IMR-90 (cell line): ENCODE measurements around the gene TOR4A. TPM values are rescaled to one million over a fixed set of nuclear protein-coding genes. Genes with fewer than 3 reads are reported as not detected.

ENCODE experiments used
- ATAC-seq: fragments of 200-7000 bp; cut with Tn5 transposase; 2 replicates; pipeline ENCODE4 v1.9.1; 2020; ENCODE audit warnings: low read depth, mild to moderate bottlenecking, moderate library complexity
- BruUV-seq: library from RNA; stranded (reverse); fragments of 400-500 nt; replicated peaks from 2 replicates; lab custom pipeline; 2021; lab: Mats Ljungman, UMichigan
- CTCF ChIA-PET: fragments of 300-600 bp; formaldehyde crosslinking; extraction: SDS; loops from one replicate; lab custom pipeline; 2021; ENCODE audit warnings: antibody characterized with exemption; lab: Yijun Ruan, JAX
- POLR2A ChIA-PET: fragments of 300-600 bp; sonication (Branson Sonifier 250); formaldehyde crosslinking; loops from one replicate; lab custom pipeline; 2022; ENCODE audit warnings: antibody characterized with exemption; ENCODE audit not compliant: unreplicated experiment; lab: Charles Lee
- DNase-seq: peaks from one replicate; pipeline ENCODE4 v3.0.0; 2013
- H2AFZ ChIP-seq: replicated peaks from 2 replicates; pipeline ENCODE3; 2013; ENCODE audit warnings: low read length, mild to moderate bottlenecking; ENCODE audit not compliant: poor library complexity
- H2AK5ac ChIP-seq: 2 replicates; pipeline ENCODE4 v1.6.1; 2013; ENCODE audit warnings: low read depth, low read length, inconsistent platforms
- H2AK9ac ChIP-seq: replicated peaks from 2 replicates; pipeline ENCODE3; 2013; ENCODE audit warnings: mild to moderate bottlenecking, low read depth, low read length, moderate library complexity; ENCODE audit not compliant: poor library complexity
- H2BK120ac ChIP-seq: 2 replicates; pipeline ENCODE4 v1.6.1; 2013; ENCODE audit warnings: low read depth, low read length, inconsistent platforms
- H2BK15ac ChIP-seq: 3 replicates; pipeline ENCODE4 v1.6.1; 2013; ENCODE audit warnings: low read depth, low read length, inconsistent platforms
- H2BK20ac ChIP-seq: 2 replicates; pipeline ENCODE4 v1.6.1; 2013; ENCODE audit warnings: low read depth, mild to moderate bottlenecking, inconsistent platforms, low read length, moderate library complexity
- H2BK5ac ChIP-seq: 2 replicates; pipeline ENCODE4 v1.6.1; 2013; ENCODE audit warnings: mild to moderate bottlenecking, low read depth, low read length, inconsistent platforms; ENCODE audit not compliant: poor library complexity, severe bottlenecking
- H3K14ac ChIP-seq: replicated peaks from 2 replicates; pipeline ENCODE4 v1.6.1; 2013; ENCODE audit warnings: low read depth, low read length, inconsistent platforms
- H3K18ac ChIP-seq: 2 replicates; pipeline ENCODE4 v1.6.1; 2013; ENCODE audit warnings: low read depth, low read length, control low read depth
- H3K23ac ChIP-seq: 2 replicates; pipeline ENCODE4 v1.6.1; 2013; ENCODE audit warnings: low read depth, low read length, inconsistent platforms
- H3K27ac ChIP-seq: 2 replicates; pipeline ENCODE4 v1.5.1; 2013; ENCODE audit warnings: mild to moderate bottlenecking, control low read depth, low read length; ENCODE audit not compliant: insufficient read depth
- H3K27me3 ChIP-seq: 2 replicates; pipeline ENCODE4 v1.6.1; 2013; ENCODE audit warnings: low read length; ENCODE audit not compliant: control insufficient read depth, insufficient read depth
- H3K36me3 ChIP-seq: 2 replicates; pipeline ENCODE4 v1.6.1; 2013; ENCODE audit warnings: low read length, mixed read lengths; ENCODE audit not compliant: control insufficient read depth, insufficient read depth
- H3K4ac ChIP-seq: 2 replicates; pipeline ENCODE4 v1.6.1; 2013; ENCODE audit warnings: low read depth, low read length, inconsistent platforms
- H3K4me1 ChIP-seq: 2 replicates; pipeline ENCODE4 v1.6.1; 2013; ENCODE audit warnings: low read length, mixed read lengths; ENCODE audit not compliant: control insufficient read depth, insufficient read depth
- H3K4me2 ChIP-seq: 2 replicates; pipeline ENCODE4 v1.6.1; 2013; ENCODE audit warnings: low read depth, mild to moderate bottlenecking, control low read depth, low read length, moderate library complexity
- H3K4me3 ChIP-seq: 2 replicates; pipeline ENCODE4 v1.5.1; 2013; ENCODE audit warnings: low read depth, mild to moderate bottlenecking, control low read depth, low read length, moderate library complexity; ENCODE audit not compliant: insufficient read depth
- H3K56ac ChIP-seq: 2 replicates; pipeline ENCODE4 v1.6.1; 2013; ENCODE audit warnings: low read length, inconsistent platforms; ENCODE audit not compliant: insufficient read depth; ENCODE audit errors: extremely low read depth
- H3K79me1 ChIP-seq, 2 experiments: 2 replicates each; pipeline ENCODE4 v1.6.1; 2013; ENCODE audit warnings: low read length in 2 of 2, inconsistent platforms in 1 of 2, low read depth in 1 of 2
- H3K9ac ChIP-seq: 2 replicates; pipeline ENCODE4 v1.6.1; 2013; ENCODE audit warnings: low read depth, low read length, control low read depth
- H3K9me1 ChIP-seq: 2 replicates; pipeline ENCODE4 v1.6.1; 2013; ENCODE audit warnings: low read length, inconsistent platforms; ENCODE audit not compliant: insufficient read depth
- H3K9me3 ChIP-seq: 2 replicates; pipeline ENCODE4 v1.6.1; 2013; ENCODE audit warnings: low read length; ENCODE audit not compliant: control insufficient read depth, insufficient read depth
- H4K20me1 ChIP-seq: 2 replicates; pipeline ENCODE4 v1.6.1; 2013; ENCODE audit warnings: low read length, inconsistent platforms; ENCODE audit not compliant: insufficient read depth
- H4K5ac ChIP-seq: 2 replicates; pipeline ENCODE4 v1.6.1; 2013; ENCODE audit warnings: mild to moderate bottlenecking, low read depth, low read length, control low read depth
- H4K8ac ChIP-seq, 2 experiments: 2 replicates each; pipeline ENCODE4 v1.6.1; 2013; ENCODE audit warnings: low read depth in 2 of 2, low read length in 2 of 2, control low read depth in 1 of 2, inconsistent platforms in 1 of 2
- H4K91ac ChIP-seq: 2 replicates; pipeline ENCODE4 v1.6.1; 2013; ENCODE audit warnings: low read depth, low read length, inconsistent platforms; ENCODE audit not compliant: insufficient read depth
- BHLHE40 ChIP-seq: fragments of 150-350 bp; IDR thresholded peaks from 2 replicates; pipeline ENCODE4 v1.6.1; 2016; ENCODE audit warnings: mild to moderate bottlenecking, low read depth, low read length
- CEBPB ChIP-seq: IDR thresholded peaks from 2 replicates; pipeline ENCODE4 v1.6.1; 2012; ENCODE audit warnings: low read depth, low read length, improper control_type of control experiment
- CHD1 ChIP-seq: IDR thresholded peaks from 2 replicates; pipeline ENCODE4 v1.6.1; 2012; ENCODE audit warnings: low read depth, low read length, improper control_type of control experiment
- CTCF ChIP-seq: conservative IDR thresholded peaks from 2 replicates; pipeline ENCODE4 v1.5.1; 2012; ENCODE audit warnings: mild to moderate bottlenecking, low read depth, low read length, improper control_type of control experiment
- ELK1 ChIP-seq: fragments of 150-350 bp; IDR thresholded peaks from 2 replicates; pipeline ENCODE4 v1.6.1; 2016; ENCODE audit warnings: low read depth, mild to moderate bottlenecking, low read length, moderate library complexity, borderline replicate concordance
- FOS ChIP-seq: fragments of 150-350 bp; IDR thresholded peaks from 2 replicates; pipeline ENCODE4 v1.6.1; 2016; ENCODE audit warnings: low read depth, low read length
- MAFK ChIP-seq: IDR thresholded peaks from 2 replicates; pipeline ENCODE4 v1.6.1; 2012; ENCODE audit warnings: low read depth, low read length, improper control_type of control experiment
- MAZ ChIP-seq: IDR thresholded peaks from 2 replicates; pipeline ENCODE4 v1.6.1; 2012; ENCODE audit warnings: low read depth, mild to moderate bottlenecking, low read length, improper control_type of control experiment, moderate library complexity, borderline replicate concordance
- MXI1 ChIP-seq: IDR thresholded peaks from 2 replicates; pipeline ENCODE4 v1.6.1; 2012; ENCODE audit warnings: low read depth, mild to moderate bottlenecking, low read length, moderate library complexity, borderline replicate concordance
- NFE2L2 ChIP-seq: fragments of 150-350 bp; IDR thresholded peaks from 2 replicates; pipeline ENCODE4 v1.6.1; 2016; ENCODE audit warnings: low read depth, mild to moderate bottlenecking, low read length
- POLR2A ChIP-seq: IDR thresholded peaks from 2 replicates; pipeline ENCODE4 v1.6.1; 2012; ENCODE audit warnings: mild to moderate bottlenecking, low read depth, low read length
- RAD21 ChIP-seq: IDR thresholded peaks from 2 replicates; pipeline ENCODE4 v1.6.1; 2012; ENCODE audit warnings: low read length, improper control_type of control experiment
- RCOR1 ChIP-seq: IDR thresholded peaks from 2 replicates; pipeline ENCODE4 v1.6.1; 2012; ENCODE audit warnings: mild to moderate bottlenecking, low read length, improper control_type of control experiment; ENCODE audit not compliant: insufficient replicate concordance
- RFX5 ChIP-seq: IDR thresholded peaks from 2 replicates; pipeline ENCODE4 v1.8.0; 2012; ENCODE audit warnings: low read depth, mild to moderate bottlenecking, low read length, moderate library complexity
- SMC3 ChIP-seq: fragments of 150-350 bp; IDR thresholded peaks from 2 replicates; pipeline ENCODE4 v1.6.1; 2016; ENCODE audit warnings: low read depth, mild to moderate bottlenecking, antibody characterized with exemption, low read length, moderate library complexity
- WGBS, 2 experiments: methylation state at CpG; one replicate each; pipeline versions ENCODE4 v1.1.5 to v1.1.7; 2013; ENCODE audit warnings: missing lambda C conversion rate in 2 of 2; ENCODE audit not compliant: insufficient read length in 1 of 2; ENCODE audit errors: extremely low coverage in 2 of 2; 5-methylcytosine and 5-hydroxymethylcytosine counted together
- dilution Hi-C: fragments of 300-500 bp; cut with HindIII; formaldehyde crosslinking; loops from one replicate; pipeline ENCODE4 v1.14.3; 2018; ENCODE audit warnings: low sequenced_read_pairs; ENCODE audit not compliant: unreplicated experiment
- in situ Hi-C: fragments of 300-500 bp; cut with MboI; formaldehyde crosslinking; loops from 3 replicates; pipeline ENCODE4 v1.14.3; 2019; ENCODE audit warnings: low sequenced_read_pairs, inconsistent platforms, mixed read lengths
- intact Hi-C: fragments of 100-400 bp; cut with micrococcal nuclease; formaldehyde crosslinking; loops from 2 replicates; pipeline ENCODE4 v1.10.0; 2022
- polyA plus RNA-seq, 3 experiments: library from polyadenylated mRNA; depleted of rRNA; stranded (reverse); fragments of >200 nt; gene quantifications; 2 replicates each; pipeline ENCODE4 v1.2.3, GENCODE V29; 2012; ENCODE audit warnings: low replicate concordance in 1 of 3
- total RNA-seq: library from RNA; depleted of rRNA; stranded (reverse); fragments of >200 nt; gene quantifications from 2 replicates; pipeline ENCODE4 v1.2.3, GENCODE V29; 2012
- TF ChIP-seq, protein P1 (sequence below): fragments of 150-350 bp; IDR thresholded peaks from 2 replicates; pipeline ENCODE4 v1.6.1; 2017; ENCODE audit warnings: mild to moderate bottlenecking, antibody characterized with exemption, low read length, low read depth

TOR4A gene
- total and polyA plus RNA-seq, 2 of the 4 experiments (the other 2 are of a cell fraction) = 9.7 to 22.9 TPM

DNA sequence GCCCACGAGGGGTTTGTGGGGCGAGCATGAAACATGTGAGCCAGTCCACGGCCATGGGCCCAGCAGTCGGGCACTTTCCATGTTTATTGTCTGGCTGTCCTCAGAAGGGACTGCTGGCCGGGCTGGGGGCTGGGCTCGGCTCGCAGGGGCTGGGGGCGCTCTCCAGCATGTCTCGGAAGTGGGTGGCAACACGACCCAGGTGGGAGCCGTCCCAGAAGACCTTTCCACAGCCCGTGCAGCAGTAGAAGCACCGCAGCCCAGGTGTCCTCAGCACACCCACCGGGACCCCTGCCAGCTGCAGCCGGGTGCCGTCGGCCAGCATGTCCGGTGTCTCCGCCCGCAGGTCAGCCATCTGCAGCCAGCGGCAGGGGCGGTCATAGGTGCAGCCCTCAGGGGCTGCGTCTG is 29.3 kb downstream of the TOR4A start:
- no peaks in the 10 kb centered on the region for H3K9me3 ChIP-seq
- H3K9me1 ChIP-seq = no peaks in the 10 kb centered on the region
- no peak overlapping the region for H3K4me3 ChIP-seq
- no peak overlapping the region for H3K4me2 ChIP-seq
- no peak overlapping the region for H4K5ac ChIP-seq
- no peak overlapping the region for H4K8ac ChIP-seq
- dilution Hi-C loops = no loop called here
- no peak overlapping the region for H3K56ac ChIP-seq
- BruUV-seq = no TSS peak
- H2BK15ac ChIP-seq = no peak overlapping the region
- no peak for DNase-seq
- no peak overlapping the region for H2BK5ac ChIP-seq
- no peaks in the 10 kb centered on the region for H3K79me1 ChIP-seq
- H2AK5ac ChIP-seq = no peak overlapping the region
- no peaks in the 10 kb centered on the region for H4K20me1 ChIP-seq
- peaks cover 6% of the 10 kb centered on the region; the same call in 1 of the 2 replicates for H3K27me3 ChIP-seq
- TF ChIP-seq SMC3 (no peak), FOS (no peak), CEBPB (no peak), MAFK (no peak), RFX5 (no peak), RAD21 (no peak), BHLHE40 (no peak), RCOR1 (no peak), ELK1 (no peak), CHD1 (no peak), CTCF (no peak), POLR2A (no peak), MXI1 (no peak), NFE2L2 (no peak), MAZ (no peak)
- TF ChIP-seq, protein P1, sequence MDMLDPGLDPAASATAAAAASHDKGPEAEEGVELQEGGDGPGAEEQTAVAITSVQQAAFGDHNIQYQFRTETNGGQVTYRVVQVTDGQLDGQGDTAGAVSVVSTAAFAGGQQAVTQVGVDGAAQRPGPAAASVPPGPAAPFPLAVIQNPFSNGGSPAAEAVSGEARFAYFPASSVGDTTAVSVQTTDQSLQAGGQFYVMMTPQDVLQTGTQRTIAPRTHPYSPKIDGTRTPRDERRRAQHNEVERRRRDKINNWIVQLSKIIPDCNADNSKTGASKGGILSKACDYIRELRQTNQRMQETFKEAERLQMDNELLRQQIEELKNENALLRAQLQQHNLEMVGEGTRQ = no peak
- ChIA-PET CTCF (no interaction called here), POLR2A (no interaction called here)
- H3K18ac ChIP-seq = no peak overlapping the region
- no peak overlapping the region for H2AK9ac ChIP-seq
- no peak overlapping the region for H3K14ac ChIP-seq
- no peak overlapping the region for H2AFZ ChIP-seq
- H3K4me1 ChIP-seq = no peaks in the 10 kb centered on the region; the same call in 1 of the 2 replicates
- ATAC-seq = no peak
- no peak overlapping the region for H3K4ac ChIP-seq
- H2BK20ac ChIP-seq = no peak overlapping the region
- no peak overlapping the region for H2BK120ac ChIP-seq
- intact Hi-C loops = no loop called here
- H3K27ac ChIP-seq = no peak overlapping the region
- H3K36me3 ChIP-seq = no peaks in the 10 kb centered on the region
- H3K23ac ChIP-seq = no peak overlapping the region
- in situ Hi-C loops = no loop called here
- H3K9ac ChIP-seq = no peak overlapping the region
- WGBS, 2 experiments = 56% methylated on average over 16 of the region's 23 CpGs; no CpG with 5 or more reads in 1 of the 2 experiments
- no peak overlapping the region for H4K91ac ChIP-seq
